ENCODE results near the gene MACROH2A2.

The MACROH2A2 gene

GRCh38 chr10:70048030-70048723 lies 4.5 kb upstream of the MACROH2A2 start:
- H3K9me3 ChIP-seq (ENCODE audit: control insufficient read depth, insufficient read depth, low read length), result no peaks in the 10 kb centered on the region
- peaks cover 6% of the 10 kb centered on the region for H3K4me1 ChIP-seq (ENCODE audit: control insufficient read depth, insufficient read depth, low read length)
- H3K4me3 ChIP-seq (ENCODE audit: low read depth, low read length), result no peak overlapping the region
- no peaks in the 10 kb centered on the region for H3K36me3 ChIP-seq (ENCODE audit: control insufficient read depth, insufficient read depth, low read length)
- H3K27me3 ChIP-seq (ENCODE audit: control insufficient read depth, insufficient read depth, low read length), result peaks cover 59% of the 10 kb centered on the region
- H3K27ac ChIP-seq (ENCODE audit: low read depth, low read length), result no peak overlapping the region
- no peak overlapping the region for H3K9ac ChIP-seq (ENCODE audit: low read depth, low read length)

GRCh38 chr10:70051848-70052247 lies 798 bp upstream of the MACROH2A2 start:
- H3K9me3 ChIP-seq (ENCODE audit: control insufficient read depth, insufficient read depth, low read length), result no peaks in the 10 kb centered on the region
- no peak overlapping the region for H3K9ac ChIP-seq (ENCODE audit: low read depth, low read length)
- H3K27me3 ChIP-seq (ENCODE audit: control insufficient read depth, insufficient read depth, low read length), result peaks cover 76% of the 10 kb centered on the region
- peak overlapping the region; percentile 14 for H3K27ac ChIP-seq (ENCODE audit: low read depth, low read length)
- H3K4me3 ChIP-seq (ENCODE audit: low read depth, low read length), result peak overlapping the region; percentile 84; the same call in 1 of the 2 replicates
- no peaks in the 10 kb centered on the region for H3K36me3 ChIP-seq (ENCODE audit: control insufficient read depth, insufficient read depth, low read length)
- peaks cover 12% of the 10 kb centered on the region for H3K4me1 ChIP-seq (ENCODE audit: control insufficient read depth, insufficient read depth, low read length)

GRCh38 chr10:70053218-70053840 lies 683 bp downstream of the MACROH2A2 start:
- peak overlapping the region; percentile 84 for H3K4me3 ChIP-seq (ENCODE audit: low read depth, low read length)
- peak overlapping the region; percentile 82 for H3K9ac ChIP-seq (ENCODE audit: low read depth, low read length)
- peaks cover 12% of the 10 kb centered on the region for H3K4me1 ChIP-seq (ENCODE audit: control insufficient read depth, insufficient read depth, low read length)
- H3K36me3 ChIP-seq (ENCODE audit: control insufficient read depth, insufficient read depth, low read length), result no peaks in the 10 kb centered on the region
- no peaks in the 10 kb centered on the region for H3K9me3 ChIP-seq (ENCODE audit: control insufficient read depth, insufficient read depth, low read length)
- H3K27ac ChIP-seq (ENCODE audit: low read depth, low read length), result peak overlapping the region; percentile 80
- H3K27me3 ChIP-seq (ENCODE audit: control insufficient read depth, insufficient read depth, low read length), result peaks cover 80% of the 10 kb centered on the region

- Histone ChIP-seq H3K27me3 (ENCODE audit: control insufficient read depth, insufficient read depth, low read length) (peaks cover 74% of the 10 kb centered on the region), H3K4me3 (ENCODE audit: low read depth, low read length) (peak overlapping the region; percentile 84), H3K9me3 (ENCODE audit: control insufficient read depth, insufficient read depth, low read length) (no peaks in the 10 kb centered on the region), H3K9ac (ENCODE audit: low read depth, low read length) (no peak overlapping the region; the same call in 1 of the 2 replicates), H3K36me3 (ENCODE audit: control insufficient read depth, insufficient read depth, low read length) (no peaks in the 10 kb centered on the region), H3K4me1 (ENCODE audit: control insufficient read depth, insufficient read depth, low read length) (peaks cover 12% of the 10 kb centered on the region), H3K27ac (ENCODE audit: low read depth, low read length) (peak overlapping the region; percentile 80)
Observed at GRCh38 chr10:70053841-70054288, 1.2 kb downstream of the MACROH2A2 start.

GRCh38 chr10:70054902-70055301 lies 2.3 kb downstream of the MACROH2A2 start:
- peaks cover 64% of the 10 kb centered on the region for H3K27me3 ChIP-seq (ENCODE audit: control insufficient read depth, insufficient read depth, low read length)
- H3K9ac ChIP-seq (ENCODE audit: low read depth, low read length), result no peak overlapping the region
- H3K36me3 ChIP-seq (ENCODE audit: control insufficient read depth, insufficient read depth, low read length), result no peaks in the 10 kb centered on the region
- peaks cover 12% of the 10 kb centered on the region for H3K4me1 ChIP-seq (ENCODE audit: control insufficient read depth, insufficient read depth, low read length)
- peak overlapping the region; percentile 80 for H3K27ac ChIP-seq (ENCODE audit: low read depth, low read length)
- H3K9me3 ChIP-seq (ENCODE audit: control insufficient read depth, insufficient read depth, low read length), result no peaks in the 10 kb centered on the region
- no peak overlapping the region for H3K4me3 ChIP-seq (ENCODE audit: low read depth, low read length)

GRCh38 chr10:70055550-70055949 lies 2.9 kb downstream of the MACROH2A2 start:
- peak overlapping the region; percentile 80 for H3K27ac ChIP-seq (ENCODE audit: low read depth, low read length)
- no peaks in the 10 kb centered on the region for H3K9me3 ChIP-seq (ENCODE audit: control insufficient read depth, insufficient read depth, low read length)
- H3K36me3 ChIP-seq (ENCODE audit: control insufficient read depth, insufficient read depth, low read length), result no peaks in the 10 kb centered on the region
- H3K4me3 ChIP-seq (ENCODE audit: low read depth, low read length), result no peak overlapping the region
- H3K4me1 ChIP-seq (ENCODE audit: control insufficient read depth, insufficient read depth, low read length), result peaks cover 12% of the 10 kb centered on the region
- peaks cover 58% of the 10 kb centered on the region for H3K27me3 ChIP-seq (ENCODE audit: control insufficient read depth, insufficient read depth, low read length)
- no peak overlapping the region for H3K9ac ChIP-seq (ENCODE audit: low read depth, low read length)

- Histone ChIP-seq H3K27ac (ENCODE audit: low read depth, low read length) (no peak overlapping the region), H3K9ac (ENCODE audit: low read depth, low read length) (no peak overlapping the region), H3K27me3 (ENCODE audit: control insufficient read depth, insufficient read depth, low read length) (peaks cover 40% of the 10 kb centered on the region), H3K4me1 (ENCODE audit: control insufficient read depth, insufficient read depth, low read length) (peaks cover 6% of the 10 kb centered on the region; the same call in 1 of the 2 replicates), H3K36me3 (ENCODE audit: control insufficient read depth, insufficient read depth, low read length) (no peaks in the 10 kb centered on the region), H3K4me3 (ENCODE audit: low read depth, low read length) (no peak overlapping the region), H3K9me3 (ENCODE audit: control insufficient read depth, insufficient read depth, low read length) (no peaks in the 10 kb centered on the region)
Observed at GRCh38 chr10:70057306-70057705, 4.7 kb downstream of the MACROH2A2 start.

- Histone ChIP-seq H3K27me3 (ENCODE audit: control insufficient read depth, insufficient read depth, low read length) (peaks cover 18% of the 10 kb centered on the region), H3K9me3 (ENCODE audit: control insufficient read depth, insufficient read depth, low read length) (no peaks in the 10 kb centered on the region), H3K4me3 (ENCODE audit: low read depth, low read length) (no peak overlapping the region), H3K9ac (ENCODE audit: low read depth, low read length) (no peak overlapping the region), H3K36me3 (ENCODE audit: control insufficient read depth, insufficient read depth, low read length) (no peaks in the 10 kb centered on the region), H3K4me1 (ENCODE audit: control insufficient read depth, insufficient read depth, low read length) (no peaks in the 10 kb centered on the region), H3K27ac (ENCODE audit: low read depth, low read length) (no peak overlapping the region)
Observed at GRCh38 chr10:70060389-70060788, 7.7 kb downstream of the MACROH2A2 start.

- no peaks in the 10 kb centered on the region for H3K36me3 ChIP-seq (ENCODE audit: control insufficient read depth, insufficient read depth, low read length)
- H3K9me3 ChIP-seq (ENCODE audit: control insufficient read depth, insufficient read depth, low read length), result no peaks in the 10 kb centered on the region
- H3K9ac ChIP-seq (ENCODE audit: low read depth, low read length), result no peak overlapping the region
- H3K4me3 ChIP-seq (ENCODE audit: low read depth, low read length), result no peak overlapping the region
- no peak overlapping the region for H3K27ac ChIP-seq (ENCODE audit: low read depth, low read length)
- no peaks in the 10 kb centered on the region for H3K27me3 ChIP-seq (ENCODE audit: control insufficient read depth, insufficient read depth, low read length)
- no peaks in the 10 kb centered on the region for H3K4me1 ChIP-seq (ENCODE audit: control insufficient read depth, insufficient read depth, low read length)
Observed at GRCh38 chr10:70063418-70064098, 10.9 kb downstream of the MACROH2A2 start.

- H3K4me3 ChIP-seq (ENCODE audit: low read depth, low read length), result no peak overlapping the region
- no peaks in the 10 kb centered on the region for H3K9me3 ChIP-seq (ENCODE audit: control insufficient read depth, insufficient read depth, low read length)
- no peaks in the 10 kb centered on the region for H3K36me3 ChIP-seq (ENCODE audit: control insufficient read depth, insufficient read depth, low read length)
- no peaks in the 10 kb centered on the region for H3K27me3 ChIP-seq (ENCODE audit: control insufficient read depth, insufficient read depth, low read length)
- H3K9ac ChIP-seq (ENCODE audit: low read depth, low read length), result no peak overlapping the region
- H3K4me1 ChIP-seq (ENCODE audit: control insufficient read depth, insufficient read depth, low read length), result no peaks in the 10 kb centered on the region
- no peak overlapping the region for H3K27ac ChIP-seq (ENCODE audit: low read depth, low read length)
Observed at GRCh38 chr10:70064486-70064885, 11.8 kb downstream of the MACROH2A2 start.

- H3K4me3 ChIP-seq (ENCODE audit: low read depth, low read length), result no peak overlapping the region
- H3K9me3 ChIP-seq (ENCODE audit: control insufficient read depth, insufficient read depth, low read length), result no peaks in the 10 kb centered on the region
- no peak overlapping the region for H3K9ac ChIP-seq (ENCODE audit: low read depth, low read length)
- no peak overlapping the region for H3K27ac ChIP-seq (ENCODE audit: low read depth, low read length)
- H3K4me1 ChIP-seq (ENCODE audit: control insufficient read depth, insufficient read depth, low read length), result no peaks in the 10 kb centered on the region
- no peaks in the 10 kb centered on the region for H3K27me3 ChIP-seq (ENCODE audit: control insufficient read depth, insufficient read depth, low read length)
- no peaks in the 10 kb centered on the region for H3K36me3 ChIP-seq (ENCODE audit: control insufficient read depth, insufficient read depth, low read length)
Observed at GRCh38 chr10:70066190-70066589, 13.5 kb downstream of the MACROH2A2 start.
